ENCODE results near the gene CABP5.

CABP5 gene

GRCh38 chr19:48030073-48030472 is 13.8 kb downstream of the CABP5 start:
- DNase-seq (ENCODE audit: low spot score), result no peak

GRCh38 chr19:48029431-48029830 is 14.4 kb downstream of the CABP5 start:
- DNase-seq (ENCODE audit: low spot score), result no peak

GRCh38 chr19:48025480-48025879 is 18.4 kb downstream of the CABP5 start:
- DNase-seq (ENCODE audit: low spot score), result no peak

GRCh38 chr19:48023518-48023917 is 20.4 kb downstream of the CABP5 start:
- DNase-seq (ENCODE audit: low spot score), result no peak

GRCh38 chr19:48023011-48023410 is 20.9 kb downstream of the CABP5 start:
- DNase-seq (ENCODE audit: low spot score), result no peak

- no peak for DNase-seq (ENCODE audit: low spot score)
These were observed 23.2 kb downstream of the CABP5 start for GRCh38 chr19:48020686-48021085.

- DNase-seq (ENCODE audit: low spot score), result no peak
These were observed 32.7 kb downstream of the CABP5 start for GRCh38 chr19:48010932-48011758.

- DNase-seq (ENCODE audit: low spot score), result no peak
These were observed 37.1 kb downstream of the CABP5 start for GRCh38 chr19:48006762-48007161.

- DNase-seq (ENCODE audit: low spot score), result no peak
These were observed 39.6 kb downstream of the CABP5 start for GRCh38 chr19:48004236-48004635.

GRCh38 chr19:48000846-48001245 is 43.0 kb downstream of the CABP5 start:
- DNase-seq (ENCODE audit: low spot score), result no peak

- DNase-seq (ENCODE audit: low spot score), result no peak
These were observed 45.1 kb downstream of the CABP5 start for GRCh38 chr19:47998800-47999199.

GRCh38 chr19:47996230-47996727 is 47.6 kb downstream of the CABP5 start:
- DNase-seq (ENCODE audit: low spot score), result no peak

- no peak for DNase-seq (ENCODE audit: low spot score)
These were observed 49.6 kb downstream of the CABP5 start, which contains the start of gene ELSPBP1 for GRCh38 chr19:47994209-47994802. Gene ELSPBP1 (plus strand): TSS chr19:47994632. CDS start chr19:48008668, 14,036 bp downstream.

GRCh38 chr19:47992070-47992469 is 51.8 kb downstream of the CABP5 start, which contains the start of gene BSPH1:
Gene BSPH1 (minus strand): TSS chr19:47992170. CDS start chr19:47992081, 89 bp downstream.
- DNase-seq (ENCODE audit: low spot score), result no peak

GRCh38 chr19:47991191-47991808 is 52.6 kb downstream of the CABP5 start:
- no peak for DNase-seq (ENCODE audit: low spot score)

Data from AG08396 (cell line).